ENCODE data around the gene COL5A3.
"Not testable (repeated sequence)": the region's sequence is repeated elsewhere in the genome, so short reads cannot be mapped to it uniquely, and the experiment has no call there.

COL5A3 gene

DNA sequence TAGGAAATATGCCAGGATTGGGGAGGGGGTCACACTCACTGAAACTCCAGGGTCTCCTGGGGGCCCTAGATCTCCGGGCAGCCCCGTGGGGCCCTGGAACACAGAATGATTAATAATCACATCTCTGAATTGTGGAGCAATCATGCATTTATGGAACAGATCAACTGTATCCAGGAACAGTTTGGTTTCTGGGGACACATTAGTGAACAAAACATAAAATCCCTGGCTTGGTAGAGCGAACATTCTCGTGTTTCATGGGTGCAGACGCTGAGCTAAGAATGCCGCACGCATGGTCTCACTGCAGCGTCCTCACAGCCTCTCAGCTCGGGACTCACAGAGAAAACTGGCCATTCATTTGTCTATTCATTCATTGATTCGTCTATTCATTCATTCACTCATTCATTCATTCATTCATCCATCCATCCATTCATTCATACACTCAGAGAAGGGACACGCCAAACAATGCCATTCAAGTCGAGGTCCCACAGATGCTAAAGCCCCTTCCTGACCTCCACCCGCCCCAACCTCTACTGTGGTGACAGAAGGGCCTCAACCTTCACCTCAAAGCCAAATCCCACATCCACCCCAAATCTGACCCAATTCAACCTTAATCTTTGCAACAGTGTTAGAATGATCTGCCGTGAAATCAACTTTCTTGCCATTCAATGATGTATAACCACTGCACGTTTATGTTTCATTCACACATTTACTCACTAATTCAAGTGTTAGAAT lies 39.0 kb downstream of the COL5A3 start:
- no peak for DNase-seq (ENCODE audit: low spot score)

DNA sequence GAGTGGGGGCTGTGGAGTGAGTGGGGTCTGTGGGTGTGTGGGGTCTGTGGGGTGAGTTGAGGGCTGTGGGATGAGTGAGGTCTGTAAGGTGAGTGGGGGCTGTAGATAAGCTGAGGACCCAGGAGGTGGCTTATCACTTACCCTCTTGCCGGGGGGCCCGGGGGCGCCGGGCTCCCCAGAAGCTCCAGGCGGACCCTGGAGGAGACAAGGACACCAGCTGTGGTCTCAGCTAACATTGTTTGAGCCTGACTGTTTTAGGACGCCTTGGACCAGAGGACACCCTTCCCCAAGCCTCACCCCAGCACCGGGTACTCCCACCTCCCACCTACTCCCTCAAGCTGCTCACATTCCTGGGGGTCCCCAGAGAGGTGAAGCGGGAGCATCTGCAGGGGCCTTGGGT lies 39.8 kb downstream of the COL5A3 start:
- no peak for DNase-seq (ENCODE audit: low spot score)

GRCh38 chr19:9969688-9969975 lies 40.7 kb downstream of the COL5A3 start:
- no peak for DNase-seq (ENCODE audit: low spot score)

DNA sequence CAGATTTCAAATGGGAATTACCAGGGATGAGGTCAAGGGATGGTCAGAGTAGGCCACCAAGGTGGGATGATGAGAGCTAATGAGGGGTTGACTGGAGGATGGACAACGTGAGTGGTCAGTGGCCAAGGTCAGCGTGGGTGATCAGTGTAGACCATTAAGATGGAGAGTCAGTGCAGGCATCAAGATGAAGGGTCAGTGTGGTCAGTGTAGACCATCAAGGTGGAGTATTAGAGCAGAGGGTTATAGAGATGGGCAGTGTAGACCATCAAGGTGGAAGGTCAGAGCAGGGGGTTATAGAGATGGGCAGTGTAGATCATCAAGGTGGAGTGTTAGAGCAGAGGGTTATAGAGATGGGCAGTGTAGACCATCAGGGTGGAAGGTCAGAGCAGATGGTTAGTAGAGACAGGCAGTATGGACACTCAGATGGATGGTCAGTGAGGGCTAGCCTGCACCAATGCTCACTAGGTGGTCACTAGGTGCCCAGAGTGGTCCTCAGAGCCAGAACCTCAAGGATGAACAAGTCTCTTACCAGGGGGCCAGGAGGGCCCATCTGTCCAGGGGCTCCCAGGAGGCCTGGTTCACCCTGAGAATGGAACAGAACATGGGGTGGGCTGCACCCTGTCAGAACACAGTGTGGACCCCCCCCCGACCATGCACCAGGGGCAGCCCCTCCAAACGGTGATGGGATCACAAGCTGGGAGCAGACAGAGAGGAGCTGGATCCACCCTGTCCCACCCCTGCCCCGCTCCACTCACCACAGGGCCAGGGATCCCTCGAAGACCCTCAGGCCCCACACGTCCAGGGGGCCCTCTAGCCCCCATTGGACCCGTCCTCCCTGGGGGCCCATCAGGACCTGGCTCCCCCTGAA lies 41.2 kb downstream of the COL5A3 start:
- no peak for DNase-seq (ENCODE audit: low spot score)

- DNase-seq (ENCODE audit: low spot score), result no peak
Observed at GRCh38 chr19:9967326-9967725, 43.0 kb downstream of the COL5A3 start.

- DNase-seq (ENCODE audit: low spot score), result no peak
Observed at GRCh38 chr19:9966448-9966847, 43.9 kb downstream of the COL5A3 start.

DNA sequence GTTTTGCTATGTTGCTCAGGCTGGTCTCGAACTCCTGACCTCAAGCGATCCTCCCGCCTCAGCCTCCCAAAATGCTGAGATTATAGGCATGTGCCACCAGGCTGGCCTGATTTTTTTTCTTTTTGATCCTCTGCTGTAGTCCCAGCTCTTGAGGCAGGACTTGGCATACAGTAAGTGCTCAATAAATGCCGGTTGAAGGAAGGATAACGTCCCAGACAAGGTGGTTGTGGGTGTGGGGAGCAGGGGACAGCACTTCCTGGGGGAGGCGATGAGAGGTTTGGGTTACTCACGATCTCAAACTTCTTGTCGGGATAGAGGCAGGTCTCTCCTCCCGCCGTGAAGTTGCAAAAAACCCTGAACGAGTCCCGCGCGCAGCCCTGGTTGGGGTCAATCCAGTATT lies 44.3 kb downstream of the COL5A3 start:
- DNase-seq (ENCODE audit: low spot score), result no peak

DNA sequence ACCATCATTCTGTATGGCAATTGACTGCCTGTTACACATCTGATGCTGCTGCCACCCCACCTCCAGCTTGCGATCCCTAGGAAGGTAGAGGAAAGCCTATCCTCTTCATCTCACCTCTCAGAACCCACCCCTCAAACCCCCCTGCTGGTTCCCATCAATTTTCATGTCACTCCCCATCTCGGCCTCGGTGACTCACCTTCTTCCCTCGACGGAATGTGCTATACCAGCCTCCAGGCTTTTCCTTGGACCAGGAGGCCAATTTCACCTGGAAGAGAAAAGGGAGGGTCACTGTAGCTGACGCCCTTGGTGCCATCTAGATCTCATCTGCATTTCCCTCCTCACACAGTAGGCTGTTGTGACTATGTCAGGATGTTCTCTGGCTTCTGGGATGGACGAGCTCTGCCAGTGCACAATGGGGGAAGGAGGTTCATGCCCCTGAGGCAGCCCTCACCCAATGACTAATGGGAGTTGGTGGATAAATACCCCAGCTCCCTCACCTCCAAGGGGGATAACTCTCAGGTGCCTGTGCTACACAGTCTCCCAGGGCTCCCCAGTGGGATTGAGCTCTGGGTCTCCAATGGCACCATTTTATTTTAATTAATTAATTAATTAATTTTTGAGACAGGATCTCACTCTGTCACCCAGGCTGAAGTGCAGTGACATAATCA lies 47.5 kb downstream of the COL5A3 start:
- no peak for DNase-seq (ENCODE audit: low spot score)

GRCh38 chr19:9961103-9961502 lies 49.2 kb downstream of the COL5A3 start:
- no peak for DNase-seq (ENCODE audit: low spot score)

GRCh38 chr19:9958379-9958821 lies 51.9 kb downstream of the COL5A3 start:
- no peak for DNase-seq (ENCODE audit: low spot score)

GRCh38 chr19:9956956-9957355 lies 53.3 kb downstream of the COL5A3 start:
- DNase-seq (ENCODE audit: low spot score), result no peak

GRCh38 chr19:9953802-9954542 lies 56.3 kb downstream of the COL5A3 start:
- DNase-seq (ENCODE audit: low spot score), result no peak

DNA sequence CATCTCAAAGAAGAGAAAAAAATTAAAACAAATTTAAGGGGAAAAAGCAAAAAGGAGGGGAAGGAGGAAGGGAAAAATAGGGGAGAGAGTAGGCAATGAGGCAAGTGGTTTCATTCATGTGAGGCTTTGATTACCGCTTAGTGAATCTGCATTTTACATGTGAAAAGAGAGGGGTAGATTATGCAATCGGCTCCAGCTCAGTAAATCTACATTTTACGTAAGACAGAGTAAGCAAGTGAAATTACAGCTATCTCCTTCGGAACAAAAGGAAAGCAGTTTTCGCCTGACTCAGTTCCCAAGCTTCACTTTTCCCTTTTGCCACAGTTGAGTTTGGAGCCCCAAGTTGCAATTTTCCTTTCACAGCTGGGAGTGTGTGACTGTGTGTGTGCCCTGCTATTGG lies 58.0 kb downstream of the COL5A3 start:
- DNase-seq (ENCODE audit: low spot score), result no peak

DNA sequence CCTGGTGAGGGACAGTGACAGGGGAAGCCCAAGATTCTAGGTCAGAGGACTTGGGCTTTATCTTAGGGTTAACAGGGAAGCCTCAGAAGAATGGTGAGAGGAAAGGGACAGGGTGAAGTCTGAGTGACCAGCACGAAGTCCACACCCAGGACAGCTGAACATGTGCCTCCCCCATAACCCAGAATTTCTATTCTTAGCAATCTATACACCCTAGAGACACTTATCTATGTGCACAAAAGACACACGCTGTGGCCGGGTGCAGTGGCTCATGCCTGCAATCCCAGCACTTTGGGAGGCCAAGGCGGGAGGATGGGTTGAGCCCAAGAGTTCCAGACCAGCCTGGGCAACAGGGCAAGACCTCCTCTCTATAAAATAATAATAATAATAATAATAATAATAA lies 62.9 kb downstream of the COL5A3 start:
- DNase-seq (ENCODE audit: low spot score), result no peak

- not testable (repeated sequence) for DNase-seq (ENCODE audit: low spot score)
Observed at GRCh38 chr19:9946528-9947125, 63.7 kb downstream of the COL5A3 start.

DNA sequence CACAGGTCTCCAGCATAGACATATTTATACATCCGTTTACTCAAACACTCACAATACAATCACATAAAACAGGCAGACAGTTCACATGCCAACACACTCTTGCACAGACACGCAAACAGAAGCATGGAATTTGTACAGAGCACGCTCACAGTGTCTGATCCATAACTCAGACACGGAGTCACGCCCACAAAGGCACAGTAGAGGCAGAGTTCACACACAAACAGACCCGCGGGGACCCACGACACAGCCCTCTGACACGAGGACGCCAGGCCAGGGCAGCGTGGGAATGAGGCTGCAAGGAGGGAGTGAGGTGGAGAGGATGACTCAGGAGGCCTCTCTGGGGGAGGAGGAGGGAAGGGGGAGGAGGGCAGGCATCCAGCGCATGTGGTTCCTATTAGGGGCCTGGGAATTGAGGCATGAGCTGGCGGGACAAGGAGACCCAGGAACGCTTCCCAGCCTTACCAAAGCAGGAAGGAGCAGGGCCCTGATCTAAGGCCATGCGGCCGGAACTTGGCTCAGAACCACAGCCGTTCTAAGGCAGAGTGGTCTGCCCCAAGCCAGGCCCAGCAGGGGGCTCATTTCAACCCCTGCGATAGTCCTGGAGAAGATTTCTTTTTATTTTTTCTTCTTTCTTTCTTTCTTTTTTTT lies 64.9 kb downstream of the COL5A3 start:
- no peak for DNase-seq (ENCODE audit: low spot score)

- no peak for DNase-seq (ENCODE audit: low spot score)
Observed at GRCh38 chr19:9943744-9944143, 66.6 kb downstream of the COL5A3 start.

DNA sequence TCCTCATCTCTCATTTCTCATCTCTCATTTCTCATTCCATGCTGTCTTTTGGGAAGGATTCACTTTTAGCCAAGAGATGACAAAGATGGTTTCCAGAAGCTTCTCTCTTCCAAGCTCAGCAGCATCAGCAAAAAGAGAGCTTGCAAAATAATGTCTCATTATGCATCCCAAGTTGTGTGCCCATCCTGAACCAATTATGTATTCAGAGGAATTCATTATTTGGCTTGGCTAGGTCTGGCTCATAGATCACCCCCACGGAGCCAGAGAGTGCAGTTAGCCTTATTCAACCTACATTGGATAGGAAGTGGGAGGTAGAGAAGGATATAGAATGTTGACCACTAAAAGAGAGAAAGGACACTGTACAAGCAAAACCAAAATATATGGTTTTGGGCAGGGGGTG lies 68.6 kb downstream of the COL5A3 start:
- no peak for DNase-seq (ENCODE audit: low spot score)

- no peak for DNase-seq (ENCODE audit: low spot score)
Observed at GRCh38 chr19:9941231-9941630, 69.1 kb downstream of the COL5A3 start.

DNA sequence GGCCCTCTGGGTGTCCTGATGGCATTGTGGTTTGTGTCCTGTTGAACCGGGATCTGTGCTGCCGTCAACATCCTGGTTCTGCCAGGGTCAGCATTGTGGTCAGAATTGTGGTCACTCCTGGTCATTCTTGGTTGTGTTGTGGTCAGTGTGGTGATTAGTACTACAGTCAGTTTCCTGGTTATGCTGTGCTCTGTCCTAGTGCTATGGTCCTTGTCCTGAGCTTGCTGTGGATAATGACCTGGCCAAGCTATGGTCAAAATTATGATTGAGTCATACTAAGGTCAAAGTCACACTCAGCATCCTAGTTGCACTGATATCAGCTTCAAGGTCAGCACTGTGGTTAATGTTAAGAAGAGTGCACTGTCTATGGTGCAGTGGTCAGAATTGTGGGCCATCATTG lies 69.5 kb downstream of the COL5A3 start:
- DNase-seq (ENCODE audit: low spot score), result no peak

- DNase-seq (ENCODE audit: low spot score), result no peak
Observed at GRCh38 chr19:9939301-9939913, 70.9 kb downstream of the COL5A3 start.
